Measurements from ENCODE around the gene PSMG4.

DNA sequence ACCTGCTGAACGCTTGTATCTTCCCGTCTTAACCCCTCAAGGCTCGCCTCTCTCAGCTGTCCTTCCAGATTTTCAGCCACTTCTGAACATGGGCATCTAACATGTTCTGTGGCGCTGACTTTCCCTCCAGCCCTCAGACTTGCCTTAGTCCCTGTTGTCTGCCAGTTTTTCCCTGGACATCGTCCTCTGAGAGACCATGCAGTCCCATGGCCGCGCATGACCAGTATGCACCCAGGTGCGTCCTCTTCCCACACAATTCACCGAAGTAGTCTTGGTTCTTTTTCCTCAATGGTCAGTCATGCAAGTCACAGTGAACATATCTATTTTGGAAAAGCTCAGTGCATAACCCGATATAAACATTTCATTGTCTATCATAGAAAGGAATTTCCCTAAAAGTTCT, 40.5 kb upstream of the PSMG4 start:
- TF ChIP-seq, protein P1, sequence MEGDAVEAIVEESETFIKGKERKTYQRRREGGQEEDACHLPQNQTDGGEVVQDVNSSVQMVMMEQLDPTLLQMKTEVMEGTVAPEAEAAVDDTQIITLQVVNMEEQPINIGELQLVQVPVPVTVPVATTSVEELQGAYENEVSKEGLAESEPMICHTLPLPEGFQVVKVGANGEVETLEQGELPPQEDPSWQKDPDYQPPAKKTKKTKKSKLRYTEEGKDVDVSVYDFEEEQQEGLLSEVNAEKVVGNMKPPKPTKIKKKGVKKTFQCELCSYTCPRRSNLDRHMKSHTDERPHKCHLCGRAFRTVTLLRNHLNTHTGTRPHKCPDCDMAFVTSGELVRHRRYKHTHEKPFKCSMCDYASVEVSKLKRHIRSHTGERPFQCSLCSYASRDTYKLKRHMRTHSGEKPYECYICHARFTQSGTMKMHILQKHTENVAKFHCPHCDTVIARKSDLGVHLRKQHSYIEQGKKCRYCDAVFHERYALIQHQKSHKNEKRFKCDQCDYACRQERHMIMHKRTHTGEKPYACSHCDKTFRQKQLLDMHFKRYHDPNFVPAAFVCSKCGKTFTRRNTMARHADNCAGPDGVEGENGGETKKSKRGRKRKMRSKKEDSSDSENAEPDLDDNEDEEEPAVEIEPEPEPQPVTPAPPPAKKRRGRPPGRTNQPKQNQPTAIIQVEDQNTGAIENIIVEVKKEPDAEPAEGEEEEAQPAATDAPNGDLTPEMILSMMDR (conservative IDR thresholded peaks at IDR 0.05; ENCODE audit: low read depth, low read length): no peak
- TF ChIP-seq EZH2 (IDR thresholded peaks at IDR 0.05; ENCODE audit: low read length, unreplicated experiment): no peak
